SU-DHL-6 (cell line): ENCODE results near the gene FGB.

ENCODE experiments used
- EZH2phosphoT487 ChIP-seq: fragments of 200-600 bp; sonication (generic), shearing (Covaris generic); conservative IDR thresholded peaks from 2 replicates; pipeline ENCODE4 v1.6.1; 2018; ENCODE audit warnings: mild to moderate bottlenecking, antibody characterized with exemption, low read length, moderate library complexity, mixed read lengths
- TF ChIP-seq, protein P1 (sequence below): fragments of 200-600 bp; sonication (generic); IDR thresholded peaks from one replicate; pipeline ENCODE4 v1.5.1; 2017; ENCODE audit warnings: antibody characterized with exemption, mild to moderate bottlenecking, low read length, moderate library complexity; ENCODE audit not compliant: insufficient read depth, poor library complexity, severe bottlenecking

- TF ChIP-seq EZH2phosphoT487 = no peak
- TF ChIP-seq, protein P1, sequence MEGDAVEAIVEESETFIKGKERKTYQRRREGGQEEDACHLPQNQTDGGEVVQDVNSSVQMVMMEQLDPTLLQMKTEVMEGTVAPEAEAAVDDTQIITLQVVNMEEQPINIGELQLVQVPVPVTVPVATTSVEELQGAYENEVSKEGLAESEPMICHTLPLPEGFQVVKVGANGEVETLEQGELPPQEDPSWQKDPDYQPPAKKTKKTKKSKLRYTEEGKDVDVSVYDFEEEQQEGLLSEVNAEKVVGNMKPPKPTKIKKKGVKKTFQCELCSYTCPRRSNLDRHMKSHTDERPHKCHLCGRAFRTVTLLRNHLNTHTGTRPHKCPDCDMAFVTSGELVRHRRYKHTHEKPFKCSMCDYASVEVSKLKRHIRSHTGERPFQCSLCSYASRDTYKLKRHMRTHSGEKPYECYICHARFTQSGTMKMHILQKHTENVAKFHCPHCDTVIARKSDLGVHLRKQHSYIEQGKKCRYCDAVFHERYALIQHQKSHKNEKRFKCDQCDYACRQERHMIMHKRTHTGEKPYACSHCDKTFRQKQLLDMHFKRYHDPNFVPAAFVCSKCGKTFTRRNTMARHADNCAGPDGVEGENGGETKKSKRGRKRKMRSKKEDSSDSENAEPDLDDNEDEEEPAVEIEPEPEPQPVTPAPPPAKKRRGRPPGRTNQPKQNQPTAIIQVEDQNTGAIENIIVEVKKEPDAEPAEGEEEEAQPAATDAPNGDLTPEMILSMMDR = no peak
Measured at GRCh38 chr4:154549894-154550790, 12.7 kb upstream of the FGB start, which contains the start of gene PLRG1.
